T-helper 2 cell treated with Interferon-gamma antibody and Interleukin-4, amounts not matched to agents 100 ng/mL and 5 ng/mL, for 36 hours (primary cell): ENCODE measurements around the gene ALB. TPM values are rescaled to one million over a fixed set of nuclear protein-coding genes. Genes with fewer than 3 reads are reported as not detected.

Source experiments
- intact Hi-C: fragments of 100-400 bp; cut with micrococcal nuclease; formaldehyde crosslinking; loops from one replicate; pipeline ENCODE4 v1.15.1; 2023
- total RNA-seq: library from RNA; stranded (reverse); gene quantifications from 2 replicates; pipeline ENCODE4 v1.2.3, GENCODE V29; 2022

Gene ALB
- total RNA-seq, 1 donor from 2014 or later = not detected

- intact Hi-C loops = no loop called here
Observed at GRCh38 chr4:73408181-73408867, 4.2 kb downstream of the ALB start.

- intact Hi-C loops = no loop called here
Observed at GRCh38 chr4:73409012-73409862, 5.2 kb downstream of the ALB start.

GRCh38 chr4:73409978-73410548, 6.0 kb downstream of the ALB start:
- intact Hi-C loops = no loop called here

GRCh38 chr4:73410916-73411730, 7.0 kb downstream of the ALB start:
- intact Hi-C loops = no loop called here

GRCh38 chr4:73411731-73412414, 7.8 kb downstream of the ALB start:
- intact Hi-C loops = no loop called here

- intact Hi-C loops = no loop called here
Observed at GRCh38 chr4:73413294-73413755, 9.2 kb downstream of the ALB start.

GRCh38 chr4:73414936-73415271, 10.8 kb downstream of the ALB start:
- intact Hi-C loops = no loop called here

- intact Hi-C loops = no loop called here
Observed at GRCh38 chr4:73415807-73416238, 11.7 kb downstream of the ALB start.

- intact Hi-C loops = no loop called here
Observed at GRCh38 chr4:73416423-73417087, 12.5 kb downstream of the ALB start.

- intact Hi-C loops = no loop called here
Observed at GRCh38 chr4:73417342-73417741, 13.3 kb downstream of the ALB start.

- intact Hi-C loops = no loop called here
Observed at GRCh38 chr4:73417973-73418372, 13.9 kb downstream of the ALB start.

GRCh38 chr4:73418677-73419076, 14.6 kb downstream of the ALB start:
- intact Hi-C loops = no loop called here

- intact Hi-C loops = no loop called here
Observed at GRCh38 chr4:73419106-73420038, 15.3 kb downstream of the ALB start.

- intact Hi-C loops = no loop called here
Observed at GRCh38 chr4:73420615-73421014, 16.5 kb downstream of the ALB start.

- intact Hi-C loops = no loop called here
Observed at GRCh38 chr4:73421708-73422457, 17.8 kb downstream of the ALB start.

- intact Hi-C loops = no loop called here
Observed at GRCh38 chr4:73422458-73422752, 18.3 kb downstream of the ALB start.

- intact Hi-C loops = no loop called here
Observed at GRCh38 chr4:73423184-73423583, 19.1 kb downstream of the ALB start.

- intact Hi-C loops = no loop called here
Observed at GRCh38 chr4:73426666-73427065, 22.6 kb downstream of the ALB start.

- intact Hi-C loops = no loop called here
Observed at GRCh38 chr4:73429118-73429517, 25.0 kb downstream of the ALB start.
